ENCODE results near the gene CCDC43. TPM values are rescaled to one million over a fixed set of nuclear protein-coding genes. Genes with fewer than 3 reads are reported as not detected.

CCDC43 gene
- total RNA-seq, 1 experiment from 2014 or later, result 34.3 TPM

GRCh38 chr17:44630703-44631102 lies 58.9 kb downstream of the CCDC43 start:
- Mint-ChIP-seq H3K9me3 (no peaks in the 10 kb centered on the region), H3K36me3 (ENCODE audit: insufficient read depth in 1 of 3, low read depth in 3 of 3) (no peaks in the 10 kb centered on the region), H3K4me1 (peaks cover 15 to 28% of the 10 kb centered on the region in 2 experiments), H3K27ac (no peak overlapping the region), H3K4me3 (no peak overlapping the region), H3K27me3 (ENCODE audit: low read depth) (peaks cover 2% of the 10 kb centered on the region; the same call in 1 of the 2 replicates)
- Histone ChIP-seq H4K91ac (ENCODE audit: insufficient read length, low read depth, low read length) (no peak overlapping the region), H3K9me3 (ENCODE audit: control insufficient read depth, low read depth, low read length) (no peaks in the 10 kb centered on the region), H2BK120ac (ENCODE audit: low read depth, low read length, poor library complexity, severe bottlenecking) (no peak overlapping the region), H2BK15ac (ENCODE audit: low read depth, low read length) (no peak overlapping the region), H3K27me3 (ENCODE audit: insufficient read depth, low read length) (no peaks in the 10 kb centered on the region), H4K5ac (ENCODE audit: insufficient read length, low read depth, low read length) (no peak overlapping the region), H3K27ac (ENCODE audit: insufficient read length, low read depth, low read length) (no peak overlapping the region), H2AK5ac (ENCODE audit: insufficient read length, low read length) (no peak overlapping the region), H2BK20ac (ENCODE audit: low read depth, low read length, poor library complexity, severe bottlenecking) (no peak overlapping the region), H3K14ac (ENCODE audit: insufficient read depth, low read length) (no peak overlapping the region), H3T11ph (ENCODE audit: low read length) (no peak overlapping the region), H3K79me2 (ENCODE audit: insufficient read depth, low read length) (no peaks in the 10 kb centered on the region), H3K4me1 (ENCODE audit: insufficient read depth, low read length) (no peaks in the 10 kb centered on the region), H3K4me2 (ENCODE audit: insufficient read depth, insufficient read length, low read length) (no peak overlapping the region), H3K23ac (ENCODE audit: insufficient read length, low read depth, low read length) (no peak overlapping the region), H3K4ac (ENCODE audit: low read depth, low read length) (no peak overlapping the region), H2BK5ac (ENCODE audit: insufficient read length, low read length) (no peak overlapping the region), H3K79me1 (ENCODE audit: insufficient read depth, low read depth, low read length, poor library complexity, severe bottlenecking) (no peaks in the 10 kb centered on the region), H3K23me2 (ENCODE audit: insufficient read length, low read depth, low read length, poor library complexity, severe bottlenecking) (no peaks in the 10 kb centered on the region), H4K8ac (replicated peaks; ENCODE audit: insufficient read length, low read depth, low read length) (no peak overlapping the region), H3K56ac (ENCODE audit: insufficient read length, low read depth, low read length) (no peak overlapping the region), H2BK12ac (ENCODE audit: insufficient read length, low read depth, low read length) (no peak overlapping the region), H4K20me1 (ENCODE audit: control insufficient read depth, insufficient read depth, insufficient read length) (no peaks in the 10 kb centered on the region), H3K9ac (ENCODE audit: extremely low read depth, insufficient read length, low read length) (no peak overlapping the region), H2AFZ (ENCODE audit: low read length) (no peak overlapping the region), H3K18ac (ENCODE audit: insufficient read length, low read depth, low read length) (no peak overlapping the region)
- no peak for DNase-seq
- TF ChIP-seq, protein P1, sequence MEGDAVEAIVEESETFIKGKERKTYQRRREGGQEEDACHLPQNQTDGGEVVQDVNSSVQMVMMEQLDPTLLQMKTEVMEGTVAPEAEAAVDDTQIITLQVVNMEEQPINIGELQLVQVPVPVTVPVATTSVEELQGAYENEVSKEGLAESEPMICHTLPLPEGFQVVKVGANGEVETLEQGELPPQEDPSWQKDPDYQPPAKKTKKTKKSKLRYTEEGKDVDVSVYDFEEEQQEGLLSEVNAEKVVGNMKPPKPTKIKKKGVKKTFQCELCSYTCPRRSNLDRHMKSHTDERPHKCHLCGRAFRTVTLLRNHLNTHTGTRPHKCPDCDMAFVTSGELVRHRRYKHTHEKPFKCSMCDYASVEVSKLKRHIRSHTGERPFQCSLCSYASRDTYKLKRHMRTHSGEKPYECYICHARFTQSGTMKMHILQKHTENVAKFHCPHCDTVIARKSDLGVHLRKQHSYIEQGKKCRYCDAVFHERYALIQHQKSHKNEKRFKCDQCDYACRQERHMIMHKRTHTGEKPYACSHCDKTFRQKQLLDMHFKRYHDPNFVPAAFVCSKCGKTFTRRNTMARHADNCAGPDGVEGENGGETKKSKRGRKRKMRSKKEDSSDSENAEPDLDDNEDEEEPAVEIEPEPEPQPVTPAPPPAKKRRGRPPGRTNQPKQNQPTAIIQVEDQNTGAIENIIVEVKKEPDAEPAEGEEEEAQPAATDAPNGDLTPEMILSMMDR (conservative IDR thresholded peaks at IDR 0.05), result no peak
- no CpG with 5 or more reads among the region's 4 CpGs for WGBS (ENCODE audit: extremely low coverage, insufficient read length, low lambda C conversion rate)

Measured in H9 (cell line).